NCI-H526 treated with DMSO at 0.1 percent for 48 hours (cell line): ENCODE data around the gene SRPK2.

Experiments
- DNase-seq: peaks from one replicate; lab custom pipeline; 2025; lab: John Stamatoyannopoulos, UW

Gene SRPK2

GRCh38 chr7:105097619-105098018 lies 291.1 kb downstream of the SRPK2 start:
- no peak for DNase-seq

DNA sequence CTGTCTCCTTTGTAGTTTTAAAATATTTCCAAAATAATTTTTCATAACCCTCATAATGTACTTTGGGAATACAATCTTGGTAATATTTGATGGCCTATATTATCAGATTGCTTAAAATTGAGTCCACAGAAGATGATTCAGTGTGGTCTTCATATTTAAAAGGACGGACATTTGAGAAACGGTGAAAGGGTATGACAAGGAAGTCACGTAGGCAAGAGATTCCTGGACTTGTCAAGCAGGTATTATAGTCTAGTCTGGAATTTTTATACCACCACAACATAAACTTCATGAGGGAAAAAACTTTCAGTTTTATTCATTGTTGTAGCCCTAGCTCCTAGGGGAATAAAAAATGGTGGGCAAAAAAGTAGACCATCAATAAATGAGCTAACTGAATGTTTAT lies 292.4 kb downstream of the SRPK2 start:
- DNase-seq = no peak

GRCh38 chr7:105094966-105095365 lies 293.8 kb downstream of the SRPK2 start:
- DNase-seq = no peak

DNA sequence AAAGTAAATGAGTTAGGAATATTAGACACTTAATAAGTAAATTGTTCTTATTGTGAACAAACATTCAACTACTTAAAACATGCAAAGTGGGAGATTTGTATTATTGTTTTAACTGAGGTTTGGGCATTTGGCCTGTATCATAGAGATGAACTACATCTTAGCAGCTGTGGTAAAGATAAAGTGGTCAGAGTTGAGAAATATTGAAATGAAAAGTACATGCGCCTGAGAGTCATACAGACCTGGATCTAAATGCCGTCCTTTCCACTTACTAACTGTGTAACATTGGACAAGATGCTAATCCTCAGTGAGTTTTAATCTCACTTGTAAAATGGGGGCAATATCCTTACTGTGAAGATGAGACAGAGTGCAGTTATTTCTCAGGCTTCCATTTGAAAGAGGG lies 300.3 kb downstream of the SRPK2 start:
- DNase-seq = no peak

DNA sequence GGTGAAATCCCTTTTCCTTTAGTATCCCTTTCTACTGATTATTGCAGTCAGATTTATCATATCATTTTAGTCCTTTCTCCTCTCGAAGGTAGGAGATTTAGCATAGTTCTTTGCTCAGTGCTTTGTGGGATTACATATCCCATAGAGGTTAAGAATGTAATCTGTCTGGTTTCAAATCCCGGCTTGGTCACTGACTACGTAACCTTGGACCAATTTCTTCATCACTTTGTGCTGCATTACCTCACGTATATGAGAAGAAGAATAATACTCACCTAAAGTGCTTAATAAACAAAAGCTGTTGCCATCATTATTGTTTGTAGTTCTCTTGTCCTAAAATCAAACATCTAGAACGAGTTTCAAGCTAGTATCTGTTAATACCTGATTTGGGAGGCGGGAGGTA lies 300.7 kb downstream of the SRPK2 start:
- no peak for DNase-seq

- DNase-seq = no peak
These were observed 301.9 kb downstream of the SRPK2 start for GRCh38 chr7:105086850-105087249.

GRCh38 chr7:105084581-105084980 lies 304.1 kb downstream of the SRPK2 start:
- no peak for DNase-seq

DNA sequence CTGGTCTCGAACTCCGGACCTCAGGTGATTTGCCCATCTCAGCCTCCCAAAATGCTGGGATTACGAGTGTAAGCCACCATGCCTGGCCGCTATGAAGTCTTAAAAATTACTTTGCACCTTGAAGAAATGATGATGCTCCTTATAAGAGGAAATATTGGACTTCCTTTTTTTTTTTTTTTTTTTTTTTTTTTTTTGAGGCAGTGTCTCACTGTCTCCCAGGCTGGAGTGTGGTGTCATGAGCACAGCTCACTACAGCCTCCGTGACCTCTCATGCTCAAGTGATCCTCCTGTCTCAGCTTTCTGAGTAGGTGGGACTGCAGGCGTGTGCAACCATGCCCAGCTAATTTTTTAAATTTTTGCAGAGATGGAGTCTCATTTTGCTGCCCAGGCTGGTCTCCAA lies 309.4 kb downstream of the SRPK2 start:
- no peak for DNase-seq

DNA sequence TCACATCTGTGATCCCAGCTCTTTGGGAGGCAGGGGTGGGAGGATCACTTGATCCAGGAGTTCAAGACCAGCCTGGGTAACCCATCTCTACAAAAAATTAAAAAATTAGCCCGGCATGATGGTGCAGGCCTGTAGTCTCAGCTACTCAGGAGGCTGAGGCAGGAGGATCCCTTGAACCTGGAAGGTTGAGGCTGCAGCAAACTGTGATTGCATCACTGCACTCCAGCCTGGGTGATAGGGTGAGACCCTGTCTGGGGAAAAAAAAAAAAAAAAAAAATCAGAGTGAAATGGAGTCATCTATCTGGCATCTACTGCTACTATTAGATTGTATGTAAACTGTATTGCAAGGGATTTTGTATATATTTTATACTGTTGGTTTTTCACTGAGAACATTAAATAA lies 315.6 kb downstream of the SRPK2 start:
- no peak for DNase-seq

DNA sequence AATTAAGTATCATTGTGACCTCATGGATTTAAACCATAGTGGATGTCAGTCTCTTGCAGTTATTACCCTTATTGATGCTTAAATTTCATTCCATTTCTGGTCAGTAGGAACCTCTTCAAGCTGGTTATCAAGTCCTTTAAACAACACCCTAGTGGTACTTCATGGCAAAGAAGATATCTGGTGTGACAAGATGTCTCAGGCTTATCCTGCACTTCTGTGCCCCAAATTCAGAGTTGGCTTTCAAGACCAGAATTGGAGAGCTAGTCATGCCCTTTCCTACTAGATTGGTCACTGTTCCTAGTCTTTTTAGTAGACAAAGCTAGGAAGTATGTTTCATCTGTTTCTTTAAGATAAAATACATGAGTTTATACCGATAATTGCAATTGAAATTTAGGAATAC lies 319.8 kb downstream of the SRPK2 start:
- no peak for DNase-seq

GRCh38 chr7:105067691-105068090 lies 321.0 kb downstream of the SRPK2 start:
- DNase-seq = no peak
